Urinary bladder (tissue), 4 donors: Measurements from ENCODE around the gene TEKT3. TPM values are rescaled to one million over a fixed set of nuclear protein-coding genes. Genes with fewer than 3 reads are reported as not detected.
A peak's percentile ranks its signal among the peaks of the same experiment; 100 is the strongest.

Experiments used
- DNase-seq: peaks from one replicate; pipeline ENCODE4 v3.0.0-alpha.2; 2015; ENCODE audit errors: extremely low spot score
- H3K27ac ChIP-seq: one replicate; pipeline ENCODE4 v1.5.1; 2013; ENCODE audit warnings: low read depth, mild to moderate bottlenecking, moderate library complexity
- H3K36me3 ChIP-seq: one replicate; pipeline ENCODE4 v1.6.1; 2013; ENCODE audit warnings: mild to moderate bottlenecking, moderate library complexity; ENCODE audit not compliant: insufficient read depth
- H3K4me1 ChIP-seq: one replicate; pipeline ENCODE4 v1.6.1; 2013; ENCODE audit warnings: mild to moderate bottlenecking, moderate library complexity; ENCODE audit not compliant: insufficient read depth
- H3K4me3 ChIP-seq: one replicate; pipeline ENCODE4 v1.5.1; 2013; ENCODE audit warnings: low read depth, low read length
- WGBS: extraction: QIAGEN DNeasy Blood & Tissue Kit; methylation state at CpG from one replicate; pipeline ENCODE4 v1.1.7; 2013; 5-methylcytosine and 5-hydroxymethylcytosine counted together
- polyA plus RNA-seq: library from polyadenylated mRNA; stranded (reverse); fragments of 200-250 nt; gene quantifications from one replicate; pipeline ENCODE4 v1.2.3, GENCODE V29; 2013
- total RNA-seq: library from RNA; depleted of rRNA; stranded (reverse); fragments of >200 nt; gene quantifications from one replicate; pipeline ENCODE4 v1.2.3, GENCODE V29; 2014
- donor health status: healthy with polysubstance abuse.
- donor health status: healthy.

TEKT3 gene
- total and polyA plus RNA-seq, 2 donors, result 1.0 to 1.1 TPM

DNA sequence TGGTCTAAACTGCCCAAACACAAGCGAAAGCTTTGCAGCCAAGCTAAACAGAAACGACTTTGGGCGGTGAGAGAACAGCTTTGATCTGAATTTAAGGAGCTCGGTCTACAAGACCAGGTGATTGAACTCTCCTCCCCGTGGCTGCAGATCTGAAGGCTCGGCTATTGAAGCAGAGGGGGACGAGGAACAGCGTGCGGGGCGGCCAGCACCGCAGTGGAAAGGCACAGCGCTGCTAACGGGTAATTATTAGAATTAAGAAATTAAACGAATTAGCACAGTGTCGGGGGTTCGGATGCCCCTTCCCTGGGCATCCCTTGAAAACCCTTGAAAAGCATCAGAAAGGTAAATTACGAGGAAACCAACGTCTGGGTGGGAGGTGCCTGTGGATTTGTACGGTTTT is 431 bp downstream of the TEKT3 start:
- H3K4me3 ChIP-seq, result peak overlapping the region; percentile 43
- no peak overlapping the region for H3K27ac ChIP-seq
- H3K4me1 ChIP-seq, result no peaks in the 10 kb centered on the region
- 7% methylated on average over 19 of the region's 19 CpGs for WGBS
- no peak for DNase-seq
- H3K36me3 ChIP-seq, result no peaks in the 10 kb centered on the region

DNA sequence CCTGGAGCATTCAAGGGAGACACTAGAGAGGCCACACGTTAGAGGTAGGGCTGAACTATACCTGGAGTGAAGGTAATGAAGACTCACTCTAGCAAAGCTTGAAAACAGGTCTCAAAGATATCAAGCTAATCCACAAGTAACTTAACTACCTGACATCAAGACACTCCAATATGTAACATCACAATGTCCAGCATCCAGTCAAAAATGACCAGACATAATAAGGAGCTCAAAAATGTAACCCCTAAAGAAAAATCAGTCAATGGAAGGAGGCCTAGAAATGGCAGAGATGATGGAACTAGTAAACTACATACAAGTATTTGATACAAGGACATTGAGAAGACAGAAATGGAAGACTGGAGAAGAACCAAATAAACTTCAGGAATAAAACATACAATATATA is 6.0 kb downstream of the TEKT3 start:
- H3K4me1 ChIP-seq, result no peaks in the 10 kb centered on the region
- no peak overlapping the region for H3K27ac ChIP-seq
- WGBS, result 85% methylated on average over 1 of the region's 1 CpG

DNA sequence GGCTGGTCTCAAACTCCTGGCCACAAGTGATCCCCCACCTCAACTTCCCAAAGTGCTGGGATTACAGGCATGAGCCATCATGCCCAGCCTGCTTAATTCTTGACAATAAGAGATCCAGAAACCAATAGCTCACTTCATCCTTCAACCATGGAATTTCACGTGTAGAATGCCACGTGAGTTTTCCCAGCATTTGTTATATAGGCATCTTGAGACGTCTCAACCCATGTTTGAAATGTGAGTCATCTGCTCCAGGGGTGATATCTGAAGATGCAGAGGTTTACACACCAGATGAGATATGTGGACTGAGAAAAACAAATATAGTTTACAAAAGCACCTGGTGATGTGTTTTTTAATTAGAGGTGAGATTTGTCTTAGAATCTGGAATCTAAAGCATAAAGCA is 7.1 kb downstream of the TEKT3 start:
- Histone ChIP-seq H3K27ac (no peak overlapping the region), H3K4me3 (no peak overlapping the region), H3K36me3 (peaks cover 1% of the 10 kb centered on the region), H3K4me1 (no peaks in the 10 kb centered on the region)
- WGBS, result 83% methylated on average over 3 of the region's 3 CpGs
- DNase-seq, result no peak

More for the DNA sequence above, 6.0 kb downstream of the TEKT3 start:
- no peak overlapping the region for H3K4me3 ChIP-seq
- peaks cover 1% of the 10 kb centered on the region for H3K36me3 ChIP-seq
- DNase-seq, result no peak

DNA sequence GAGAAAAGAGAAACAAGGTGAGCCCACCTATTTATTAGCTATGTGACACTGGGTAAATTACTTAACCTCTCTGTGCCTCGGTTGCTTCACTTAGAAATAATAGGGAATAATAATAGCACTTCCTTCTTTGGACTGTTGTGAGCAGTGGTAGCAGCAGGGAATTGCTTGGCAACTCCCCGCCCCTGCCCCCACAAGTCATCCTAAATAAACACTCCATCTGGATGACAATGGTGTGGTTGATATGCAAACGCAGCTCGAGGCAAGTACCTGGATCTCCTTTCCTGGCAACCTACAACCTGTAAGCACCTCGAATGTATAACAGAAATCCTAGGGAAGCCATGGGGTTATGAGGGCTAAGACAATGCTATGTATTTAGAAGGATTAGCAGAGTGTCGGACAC is 9.1 kb downstream of the TEKT3 start:
- WGBS, result 71% methylated on average over 6 of the region's 6 CpGs
- H3K27ac ChIP-seq, result no peak overlapping the region

DNA sequence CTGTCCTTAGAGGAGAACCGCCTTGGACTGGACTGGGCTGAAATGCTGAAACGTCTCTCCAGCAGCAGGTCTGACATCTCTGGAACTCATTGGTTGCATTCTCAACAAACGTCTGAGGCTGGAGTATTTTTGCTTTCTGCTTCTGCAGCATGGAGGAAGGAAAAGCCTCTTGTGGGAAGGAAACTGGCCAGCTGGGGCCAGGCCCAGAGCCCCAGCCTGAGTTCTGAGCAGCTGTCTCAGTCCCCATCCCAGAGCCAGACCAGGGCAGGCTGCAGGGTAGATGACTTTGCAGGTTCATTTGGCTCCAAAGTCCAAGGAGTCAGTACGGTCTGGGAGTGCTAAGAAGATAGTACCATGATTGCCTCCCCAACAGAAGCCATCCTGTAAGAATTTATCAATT is 18.3 kb downstream of the TEKT3 start:
- WGBS, result 66% methylated on average over 4 of the region's 4 CpGs

More for the DNA sequence above, 9.1 kb downstream of the TEKT3 start:
- DNase-seq, result no peak
- Histone ChIP-seq H3K4me3 (no peak overlapping the region), H3K36me3 (peaks cover 1% of the 10 kb centered on the region), H3K4me1 (no peaks in the 10 kb centered on the region)

DNA sequence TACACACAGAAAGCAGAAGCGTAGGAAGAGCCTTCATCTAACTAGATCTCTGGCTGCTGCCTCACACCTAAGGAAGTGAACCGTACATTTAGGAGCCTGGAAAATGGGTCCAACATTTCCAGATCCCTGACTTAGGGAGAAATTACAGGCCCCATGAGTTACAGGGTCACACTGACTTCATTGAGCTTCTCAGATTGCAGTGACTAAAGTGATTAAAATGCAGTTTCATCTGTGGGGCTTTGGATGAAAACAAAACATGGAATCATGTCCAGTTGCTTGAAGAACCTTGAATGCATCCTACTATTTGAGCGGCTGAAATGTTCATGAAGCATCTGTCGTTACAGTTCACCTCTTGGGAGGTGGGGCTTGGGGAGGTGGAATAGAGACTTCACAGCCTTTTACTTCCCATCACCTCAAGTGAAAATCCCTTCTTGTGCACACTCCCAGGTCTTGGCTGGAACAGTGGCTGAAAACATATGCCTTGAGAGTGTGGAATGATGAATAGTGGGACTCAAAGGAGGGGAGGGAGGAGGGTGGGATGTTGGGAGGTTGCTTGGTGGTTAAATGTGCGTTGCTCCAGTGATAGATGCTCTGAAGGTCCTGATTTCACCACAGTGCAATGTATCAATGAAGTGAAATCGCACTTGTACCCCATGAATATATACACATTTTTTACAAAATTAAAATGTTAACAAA is 19.7 kb downstream of the TEKT3 start:
- no peaks in the 10 kb centered on the region for H3K4me1 ChIP-seq
- no peak overlapping the region for H3K27ac ChIP-seq
- no peak for DNase-seq
- 89% methylated on average over 6 of the region's 6 CpGs for WGBS
- no peak overlapping the region for H3K4me3 ChIP-seq
- no peaks in the 10 kb centered on the region for H3K36me3 ChIP-seq

More for the DNA sequence above, 18.3 kb downstream of the TEKT3 start:
- Histone ChIP-seq H3K36me3 (no peaks in the 10 kb centered on the region), H3K4me3 (no peak overlapping the region), H3K27ac (no peak overlapping the region), H3K4me1 (no peaks in the 10 kb centered on the region)
- no peak for DNase-seq

DNA sequence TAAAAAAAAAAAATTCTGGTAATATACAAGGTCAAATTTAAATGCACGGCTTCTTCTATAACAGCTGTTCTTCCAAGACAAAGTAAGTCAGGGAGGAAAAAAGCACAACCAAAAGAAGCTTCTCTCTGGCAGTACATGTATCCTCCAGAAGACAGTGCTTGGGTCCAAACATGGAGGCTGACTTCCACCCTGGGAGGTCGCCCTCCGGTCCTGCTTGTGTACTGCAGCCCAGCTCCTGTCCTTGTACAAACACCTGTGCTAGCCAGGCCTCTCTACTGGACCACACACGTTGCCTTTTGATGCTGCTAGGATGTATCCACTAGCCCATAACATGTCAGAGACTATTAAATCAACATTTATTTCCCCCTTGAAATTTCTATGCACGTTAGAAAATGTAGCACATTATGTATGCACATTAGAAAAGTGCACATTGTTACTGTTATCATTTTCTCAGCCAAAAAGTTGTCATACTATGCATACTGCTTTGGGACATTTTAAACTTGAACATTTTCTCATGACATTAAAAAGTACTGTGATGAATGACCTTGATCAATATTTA is 21.9 kb downstream of the TEKT3 start:
- no peaks in the 10 kb centered on the region for H3K36me3 ChIP-seq
- H3K27ac ChIP-seq, result no peak overlapping the region
- no peak for DNase-seq

DNA sequence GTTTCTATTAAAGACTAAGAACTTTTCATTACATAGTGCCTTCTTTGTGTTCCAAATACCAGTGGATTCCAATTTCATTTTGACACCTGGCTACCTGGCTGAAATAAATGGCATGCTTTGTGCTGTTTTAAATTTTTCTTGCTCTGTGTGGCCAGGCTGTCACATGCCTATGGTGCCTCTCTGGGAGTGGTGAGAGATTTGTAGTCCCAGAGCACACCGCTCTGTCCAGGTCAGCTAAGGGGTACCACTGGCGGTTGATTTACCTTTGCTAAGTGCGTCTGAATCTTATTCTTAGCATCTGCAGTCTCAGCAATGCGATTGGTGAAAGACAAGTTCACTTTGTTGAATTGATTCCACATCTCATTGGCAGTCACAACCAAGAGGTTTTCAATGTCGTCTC is 29.4 kb downstream of the TEKT3 start:
- Histone ChIP-seq H3K4me1 (peaks cover 1% of the 10 kb centered on the region), H3K36me3 (no peaks in the 10 kb centered on the region), H3K4me3 (no peak overlapping the region), H3K27ac (no peak overlapping the region)
- 94% methylated on average over 5 of the region's 5 CpGs for WGBS
- no peak for DNase-seq

More for the DNA sequence above, 21.9 kb downstream of the TEKT3 start:
- H3K4me3 ChIP-seq, result no peak overlapping the region
- H3K4me1 ChIP-seq, result no peaks in the 10 kb centered on the region
- WGBS, result 71% methylated on average over 5 of the region's 5 CpGs

DNA sequence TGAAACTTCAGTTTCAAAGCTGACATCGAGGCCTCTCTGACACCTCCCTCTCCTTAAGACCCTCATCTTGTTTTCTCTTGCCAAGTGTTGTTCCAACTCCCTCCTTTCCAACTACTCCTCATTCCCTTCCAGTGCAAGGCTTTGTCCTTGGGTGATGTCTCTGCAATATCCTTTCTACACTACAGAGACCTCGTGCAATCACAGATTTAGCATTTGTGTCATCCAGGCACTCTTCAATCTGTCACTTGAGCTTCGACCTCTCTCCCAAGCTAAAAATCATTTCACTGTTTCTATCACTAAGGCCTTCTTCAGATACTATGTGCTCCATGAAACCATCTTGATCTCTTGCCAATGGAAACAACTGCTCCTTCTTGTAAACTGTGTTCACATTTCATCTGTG is 31.6 kb downstream of the TEKT3 start:
- no peak overlapping the region for H3K27ac ChIP-seq
- WGBS, result 45% methylated on average over 3 of the region's 3 CpGs
- H3K4me1 ChIP-seq, result peaks cover 1% of the 10 kb centered on the region

DNA sequence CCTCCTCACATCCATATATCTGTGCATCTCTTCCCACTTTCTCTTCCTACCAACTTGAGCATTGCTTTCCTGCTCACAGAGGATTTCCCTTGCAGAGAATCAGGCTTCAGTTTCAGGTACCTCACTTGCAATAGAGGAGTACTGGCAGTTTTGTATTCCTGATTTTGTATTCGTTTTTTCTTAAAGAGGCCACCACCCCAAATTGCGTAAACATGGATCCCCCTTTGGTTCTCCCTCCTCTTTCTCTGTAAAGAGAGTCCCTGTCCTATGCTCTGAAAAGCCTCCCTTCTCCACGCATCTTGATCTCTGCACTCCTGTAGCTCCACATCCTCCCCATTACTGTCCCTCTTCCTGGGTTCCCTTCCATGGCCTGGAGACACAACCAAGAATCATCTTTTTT is 32.2 kb downstream of the TEKT3 start:
- Histone ChIP-seq H3K27ac (no peak overlapping the region), H3K4me1 (peaks cover 1% of the 10 kb centered on the region), H3K4me3 (no peak overlapping the region), H3K36me3 (no peaks in the 10 kb centered on the region)
- DNase-seq, result no peak
- 72% methylated on average over 3 of the region's 3 CpGs for WGBS

More for the DNA sequence above, 31.6 kb downstream of the TEKT3 start:
- no peak overlapping the region for H3K4me3 ChIP-seq
- H3K36me3 ChIP-seq, result no peaks in the 10 kb centered on the region
- DNase-seq, result no peak

DNA sequence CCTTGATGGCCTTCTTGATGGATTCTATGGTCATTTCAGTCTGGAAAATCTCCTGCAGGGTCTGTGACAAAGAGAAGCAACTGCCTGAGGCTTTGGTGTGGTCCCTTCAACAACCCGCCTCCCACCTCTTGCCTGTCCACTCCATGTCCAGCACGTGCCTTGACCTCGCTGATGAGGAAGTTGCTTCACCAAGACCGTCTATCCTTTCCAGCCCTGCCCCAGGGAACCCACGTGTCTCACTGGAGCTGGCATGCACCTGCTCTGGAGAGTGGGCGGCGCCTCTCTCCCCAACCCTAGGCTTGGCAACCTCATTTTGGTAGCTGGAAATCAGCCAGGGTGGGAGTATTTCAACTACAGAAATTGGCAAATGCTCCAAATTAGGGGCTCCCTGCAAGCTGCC is 32.6 kb downstream of the TEKT3 start:
- H3K27ac ChIP-seq, result no peak overlapping the region

DNA sequence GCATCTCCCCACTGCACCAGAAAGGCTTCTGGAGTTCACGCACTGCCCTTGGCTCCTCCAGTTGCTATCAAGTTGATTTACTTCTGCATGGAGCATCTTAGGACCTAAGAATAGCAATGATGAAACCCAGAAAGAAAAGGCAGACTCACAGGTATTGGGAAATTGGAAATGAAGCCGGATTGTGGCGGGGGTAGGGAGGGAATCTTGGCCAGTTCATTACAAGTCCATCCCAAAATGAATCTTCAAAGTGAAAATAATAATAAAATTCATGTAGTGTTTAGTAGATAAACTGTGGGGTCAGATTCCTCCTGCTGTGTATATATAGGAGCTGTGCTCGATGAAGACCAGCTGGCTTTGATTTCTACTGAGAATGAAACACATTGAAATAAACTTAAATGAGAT is 33.7 kb downstream of the TEKT3 start:
- no peak for DNase-seq
- Histone ChIP-seq H3K4me1 (peaks cover 1% of the 10 kb centered on the region), H3K27ac (no peak overlapping the region), H3K36me3 (no peaks in the 10 kb centered on the region), H3K4me3 (no peak overlapping the region)
- whole genome bisulfite sequencing, result 23% methylated on average over 4 of the region's 4 CpGs

More for the DNA sequence above, 32.6 kb downstream of the TEKT3 start:
- 89% methylated on average over 7 of the region's 7 CpGs for WGBS
- Histone ChIP-seq H3K36me3 (no peaks in the 10 kb centered on the region), H3K4me3 (no peak overlapping the region), H3K4me1 (peaks cover 1% of the 10 kb centered on the region)
- no peak for DNase-seq

DNA sequence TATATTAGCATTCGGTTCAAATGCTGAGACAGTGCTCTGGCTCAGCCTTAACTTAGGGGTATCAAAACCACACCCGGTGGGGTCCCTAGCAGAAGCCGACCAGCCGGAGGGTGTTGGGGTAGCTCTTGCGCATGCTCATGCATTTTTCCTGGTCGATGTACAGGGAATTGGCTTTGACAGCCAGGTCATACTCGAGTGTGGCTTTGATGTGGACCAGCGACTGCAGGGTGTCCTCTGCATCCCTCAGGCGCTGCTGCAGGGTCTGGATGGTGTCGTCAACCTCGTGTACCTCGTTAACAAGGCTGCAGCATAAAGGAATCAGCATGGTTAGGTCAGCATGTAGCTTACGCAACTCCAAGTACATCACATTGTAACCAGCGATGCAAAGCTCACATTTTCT is 37.5 kb downstream of the TEKT3 start:
- Histone ChIP-seq H3K4me1 (peaks cover 1% of the 10 kb centered on the region), H3K36me3 (no peaks in the 10 kb centered on the region), H3K4me3 (no peak overlapping the region), H3K27ac (no peak overlapping the region)
- WGBS, result 92% methylated on average over 14 of the region's 14 CpGs
- no peak for DNase-seq

DNA sequence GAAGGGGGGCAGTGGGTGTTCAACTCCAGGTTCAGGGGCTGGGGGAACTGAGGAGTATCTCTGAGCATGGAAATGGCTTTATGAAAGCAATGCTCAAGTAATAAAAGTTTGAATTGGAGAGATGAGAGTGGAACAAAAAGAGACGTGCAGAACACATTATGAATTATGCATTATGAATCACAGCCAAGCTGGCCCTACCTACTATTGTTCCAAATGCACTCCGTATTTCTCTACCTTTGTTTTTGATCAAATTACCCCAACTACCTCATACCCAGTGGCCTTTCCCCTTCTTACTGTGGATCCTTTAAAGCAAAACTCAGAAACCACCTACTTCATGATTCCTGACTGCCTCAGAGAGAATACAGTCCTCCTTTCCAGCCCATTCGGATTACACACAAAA is 38.1 kb downstream of the TEKT3 start:
- no peak for DNase-seq
- H3K36me3 ChIP-seq, result no peaks in the 10 kb centered on the region
- H3K4me3 ChIP-seq, result no peak overlapping the region
- H3K4me1 ChIP-seq, result peaks cover 1% of the 10 kb centered on the region
- no peak overlapping the region for H3K27ac ChIP-seq
- 46% methylated on average over 3 of the region's 3 CpGs for WGBS
